Right renal pelvis (tissue), 4 donors: Measurements from ENCODE around the gene ADAMTS13. TPM values are rescaled to one million over a fixed set of nuclear protein-coding genes. Genes with fewer than 3 reads are reported as not detected.

Source experiments
- DNase-seq, 4 donors: peaks; one replicate each; pipeline ENCODE4 v3.0.0-alpha.2; 2013; ENCODE audit warnings: low read depth in 4 of 4, low spot score in 3 of 4, missing footprints in 1 of 4
- polyA plus RNA-seq, 4 donors: library from polyadenylated mRNA; unstranded; fragments of 120-200 nt; gene quantifications; one replicate each; pipeline ENCODE4 v1.2.1, GENCODE V29; 2013; ENCODE audit not compliant: insufficient read length in 4 of 4

ADAMTS13 gene
- polyA plus RNA-seq, 4 donors, result 6.6 to 12.0 (median 8.8) TPM

- DNase-seq, result no peak
Observed at GRCh38 chr9:133468777-133469421, 46.7 kb downstream of the ADAMTS13 start.

GRCh38 chr9:133470427-133470924 is 48.3 kb downstream of the ADAMTS13 start:
- no peak for DNase-seq

- no peak for DNase-seq
Observed at GRCh38 chr9:133470988-133471387, 48.8 kb downstream of the ADAMTS13 start.

- DNase-seq, result no peak
Observed at GRCh38 chr9:133471551-133472276, 49.5 kb downstream of the ADAMTS13 start.

GRCh38 chr9:133472277-133472645 is 50.1 kb downstream of the ADAMTS13 start:
- DNase-seq, result no peak

GRCh38 chr9:133472753-133473378 is 50.7 kb downstream of the ADAMTS13 start:
- DNase-seq, result no peak

GRCh38 chr9:133473743-133474142 is 51.6 kb downstream of the ADAMTS13 start:
- DNase-seq, result no peak

- DNase-seq, result no peak
Observed at GRCh38 chr9:133474215-133474614, 52.0 kb downstream of the ADAMTS13 start.

GRCh38 chr9:133474853-133475252 is 52.7 kb downstream of the ADAMTS13 start:
- no peak for DNase-seq

GRCh38 chr9:133475292-133476012 is 53.3 kb downstream of the ADAMTS13 start:
- DNase-seq, result no peak

GRCh38 chr9:133476036-133476931 is 54.1 kb downstream of the ADAMTS13 start:
- DNase-seq, result no peak

- no peak for DNase-seq
Observed at GRCh38 chr9:133476941-133477340, 54.8 kb downstream of the ADAMTS13 start.

- DNase-seq, result no peak
Observed at GRCh38 chr9:133477461-133477860, 55.3 kb downstream of the ADAMTS13 start.

GRCh38 chr9:133477992-133478850 is 56.1 kb downstream of the ADAMTS13 start:
- DNase-seq, result no peak

- DNase-seq, result peak in 2 of 4 donors; percentile 48 to 63
Observed at GRCh38 chr9:133478851-133479711, 56.9 kb downstream of the ADAMTS13 start, which contains the start of gene SLC2A6. Gene SLC2A6 (minus strand): TSS chr9:133479099. CDS start chr9:133479059, 40 bp downstream.

- no peak for DNase-seq
Observed at GRCh38 chr9:133483611-133484010, 61.4 kb downstream of the ADAMTS13 start.

GRCh38 chr9:133484671-133485437 is 62.7 kb downstream of the ADAMTS13 start:
- no peak for DNase-seq
